HL-60 (cell line): ENCODE data around the gene NUDT2.

Experiments used
- DNase-seq, 2 experiments: peaks; one replicate each; pipeline ENCODE4 v3.0.0-alpha.2; 2010 to 2020; ENCODE audit warnings: low read depth in 1 of 2, low spot score in 1 of 2
- H3K27ac ChIP-seq: fragments of 250-450 bp; sonication (Bioruptor Pico); replicated peaks from 2 replicates; pipeline ENCODE4 v1.5.1; 2020; ENCODE audit warnings: mild to moderate bottlenecking, moderate library complexity
- H3K27me3 ChIP-seq: fragments of 250-450 bp; sonication (Bioruptor Pico); 2 replicates; pipeline ENCODE4 v1.5.1; 2021; ENCODE audit warnings: mild to moderate bottlenecking, moderate library complexity; ENCODE audit not compliant: insufficient read depth, poor library complexity, severe bottlenecking
- H3K4me3 ChIP-seq: replicated peaks from 2 replicates; pipeline ENCODE4 v1.5.1; 2011; ENCODE audit warnings: mild to moderate bottlenecking, control low read depth, low read length; ENCODE audit not compliant: insufficient read depth
- CTCF ChIP-seq: IDR thresholded peaks from one replicate; pipeline ENCODE4 v1.5.1; 2011; ENCODE audit warnings: low read length, control low read depth, inconsistent platforms; ENCODE audit not compliant: insufficient read depth
- GABPA ChIP-seq: IDR thresholded peaks from 2 replicates; pipeline ENCODE4 v1.6.1; 2012; ENCODE audit warnings: low read depth
- POLR2AphosphoS5 ChIP-seq: IDR thresholded peaks from 2 replicates; pipeline ENCODE4 v1.6.1; 2012; ENCODE audit warnings: low read depth
- SPI1 ChIP-seq: IDR thresholded peaks from 2 replicates; pipeline ENCODE4 v1.6.1; 2012; ENCODE audit warnings: low read depth, mild to moderate bottlenecking, borderline replicate concordance
- TF ChIP-seq, protein P1 (sequence below): IDR thresholded peaks from 2 replicates; pipeline ENCODE4 v1.6.1; 2012; ENCODE audit warnings: low read depth; ENCODE audit not compliant: insufficient replicate concordance

Gene NUDT2

DNA sequence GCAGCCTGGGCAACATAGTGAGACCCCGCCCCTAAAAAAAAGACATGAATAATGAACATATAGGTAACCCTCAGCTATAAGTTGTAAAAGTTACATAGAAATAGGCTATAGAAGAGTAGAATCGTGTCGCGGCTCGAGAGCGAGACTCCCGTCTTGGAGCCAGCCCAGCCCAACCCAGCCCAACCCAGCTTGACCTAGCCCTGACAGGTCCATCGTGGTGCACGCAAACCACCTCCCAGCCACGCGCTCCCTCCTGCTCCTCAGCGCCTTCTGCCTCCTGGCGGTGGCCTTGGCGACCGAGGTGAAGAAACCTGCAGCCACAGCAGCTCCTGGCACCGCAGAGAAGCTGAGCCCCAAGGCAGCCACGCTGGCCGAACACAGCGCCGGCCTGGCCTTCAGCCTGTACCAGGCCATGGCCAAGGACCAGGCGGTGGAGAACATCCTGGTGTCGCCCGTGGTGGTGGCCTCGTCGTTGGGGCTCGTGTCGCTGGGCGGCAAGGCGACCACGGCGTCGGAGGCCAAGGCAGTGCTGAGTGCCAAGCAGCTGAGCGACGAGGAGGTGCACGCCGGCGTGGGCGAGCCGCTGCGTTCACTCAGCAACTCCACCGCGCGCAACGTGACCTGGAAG, 11.1 kb upstream of the NUDT2 start:
- TF ChIP-seq SPI1 (no peak), CTCF (no peak), GABPA (no peak), POLR2AphosphoS5 (no peak)
- TF ChIP-seq, protein P1, sequence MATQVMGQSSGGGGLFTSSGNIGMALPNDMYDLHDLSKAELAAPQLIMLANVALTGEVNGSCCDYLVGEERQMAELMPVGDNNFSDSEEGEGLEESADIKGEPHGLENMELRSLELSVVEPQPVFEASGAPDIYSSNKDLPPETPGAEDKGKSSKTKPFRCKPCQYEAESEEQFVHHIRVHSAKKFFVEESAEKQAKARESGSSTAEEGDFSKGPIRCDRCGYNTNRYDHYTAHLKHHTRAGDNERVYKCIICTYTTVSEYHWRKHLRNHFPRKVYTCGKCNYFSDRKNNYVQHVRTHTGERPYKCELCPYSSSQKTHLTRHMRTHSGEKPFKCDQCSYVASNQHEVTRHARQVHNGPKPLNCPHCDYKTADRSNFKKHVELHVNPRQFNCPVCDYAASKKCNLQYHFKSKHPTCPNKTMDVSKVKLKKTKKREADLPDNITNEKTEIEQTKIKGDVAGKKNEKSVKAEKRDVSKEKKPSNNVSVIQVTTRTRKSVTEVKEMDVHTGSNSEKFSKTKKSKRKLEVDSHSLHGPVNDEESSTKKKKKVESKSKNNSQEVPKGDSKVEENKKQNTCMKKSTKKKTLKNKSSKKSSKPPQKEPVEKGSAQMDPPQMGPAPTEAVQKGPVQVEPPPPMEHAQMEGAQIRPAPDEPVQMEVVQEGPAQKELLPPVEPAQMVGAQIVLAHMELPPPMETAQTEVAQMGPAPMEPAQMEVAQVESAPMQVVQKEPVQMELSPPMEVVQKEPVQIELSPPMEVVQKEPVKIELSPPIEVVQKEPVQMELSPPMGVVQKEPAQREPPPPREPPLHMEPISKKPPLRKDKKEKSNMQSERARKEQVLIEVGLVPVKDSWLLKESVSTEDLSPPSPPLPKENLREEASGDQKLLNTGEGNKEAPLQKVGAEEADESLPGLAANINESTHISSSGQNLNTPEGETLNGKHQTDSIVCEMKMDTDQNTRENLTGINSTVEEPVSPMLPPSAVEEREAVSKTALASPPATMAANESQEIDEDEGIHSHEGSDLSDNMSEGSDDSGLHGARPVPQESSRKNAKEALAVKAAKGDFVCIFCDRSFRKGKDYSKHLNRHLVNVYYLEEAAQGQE = no peak
- DNase-seq = no peak
- Histone ChIP-seq H3K27ac (no peak overlapping the region), H3K27me3 (no peaks in the 10 kb centered on the region), H3K4me3 (no peak overlapping the region)

GRCh38 chr9:34321451-34321850, 7.9 kb upstream of the NUDT2 start:
- TF ChIP-seq POLR2AphosphoS5 (no peak), SPI1 (no peak), CTCF (no peak), GABPA (no peak)
- TF ChIP-seq, protein P1 = no peak
- Histone ChIP-seq H3K4me3 (no peak overlapping the region), H3K27me3 (no peaks in the 10 kb centered on the region), H3K27ac (no peak overlapping the region)
- peak in 1 of 2 experiments; percentile 69 for DNase-seq

GRCh38 chr9:34322899-34323591, 6.3 kb upstream of the NUDT2 start:
- TF ChIP-seq, protein P1 = no peak
- TF ChIP-seq POLR2AphosphoS5 (no peak), CTCF (no peak)
- no peaks in the 10 kb centered on the region for H3K27me3 ChIP-seq
- no peak overlapping the region for H3K27ac ChIP-seq
- no peak for DNase-seq
- H3K4me3 ChIP-seq = no peak overlapping the region
